MCF 10A (cell line): ENCODE measurements around the gene DPH3. TPM values are rescaled to one million over a fixed set of nuclear protein-coding genes. Genes with fewer than 3 reads are reported as not detected.

Experiments used
- BruUV-seq: library from RNA; stranded (reverse); fragments of 400-500 nt; replicated peaks from 2 replicates; lab custom pipeline; 2021; lab: Mats Ljungman, UMichigan
- CTCF ChIA-PET: fragments of 300-600 bp; sonication (Branson Sonifier 250); formaldehyde crosslinking; extraction: SDS; loops from one replicate; lab custom pipeline; 2021; ENCODE audit warnings: antibody characterized with exemption, inconsistent platforms; lab: Yijun Ruan, JAX
- POLR2A ChIA-PET: fragments of 300-600, 350-650 bp; sonication (Branson Sonifier 250); formaldehyde crosslinking; extraction: SDS; loops from one replicate; lab custom pipeline; 2020; ENCODE audit warnings: antibody characterized with exemption, inconsistent platforms; lab: Yijun Ruan, JAX
- DNase-seq: peaks from one replicate; pipeline ENCODE4 v3.0.0-alpha.2; 2018; ENCODE audit not compliant: unreplicated experiment
- H3K27ac Mint-ChIP-seq: one replicate; pipeline ENCODE4 v1.8.0; 2022; ENCODE audit warnings: mild to moderate bottlenecking, low read depth, mixed read lengths; ENCODE audit not compliant: unreplicated experiment
- H3K27me3 Mint-ChIP-seq: one replicate; pipeline ENCODE4 v1.8.0; 2022; ENCODE audit warnings: mixed read lengths; ENCODE audit not compliant: insufficient read depth, unreplicated experiment
- H3K36me3 Mint-ChIP-seq: one replicate; pipeline ENCODE4 v1.8.0; 2022; ENCODE audit warnings: mild to moderate bottlenecking, moderate library complexity, mixed read lengths; ENCODE audit not compliant: insufficient read depth, unreplicated experiment
- H3K4me1 Mint-ChIP-seq: one replicate; pipeline ENCODE4 v1.8.0; 2022; ENCODE audit warnings: mixed read lengths; ENCODE audit not compliant: insufficient read depth, unreplicated experiment
- H3K4me3 Mint-ChIP-seq: one replicate; pipeline ENCODE4 v1.8.0; 2022; ENCODE audit warnings: mild to moderate bottlenecking, moderate library complexity, mixed read lengths; ENCODE audit not compliant: unreplicated experiment
- H3K9me3 Mint-ChIP-seq: one replicate; pipeline ENCODE4 v1.8.0; 2022; ENCODE audit warnings: mixed read lengths; ENCODE audit not compliant: unreplicated experiment
- CTCF ChIP-seq: fragments of 200-600 bp; IDR thresholded peaks from one replicate; pipeline ENCODE4 v1.8.0; 2022; ENCODE audit warnings: antibody characterized with exemption, mild to moderate bottlenecking; ENCODE audit not compliant: unreplicated experiment
- intact Hi-C: fragments of 100-400 bp; cut with micrococcal nuclease; formaldehyde crosslinking; loops from 2 replicates; pipeline ENCODE4 v1.14.1; 2022
- total RNA-seq: library from RNA; stranded (reverse); gene quantifications from 2 replicates; pipeline ENCODE4 v1.2.3, GENCODE V29; 2022

Gene DPH3
- total RNA-seq, 1 experiment from 2014 or later: 30.5 TPM

- Mint-ChIP-seq H3K27me3 (no peaks in the 10 kb centered on the region), H3K4me3 (no peak overlapping the region), H3K27ac (no peak overlapping the region), H3K9me3 (no peaks in the 10 kb centered on the region), H3K36me3 (peaks cover 43% of the 10 kb centered on the region), H3K4me1 (no peaks in the 10 kb centered on the region)
- no TSS peak for BruUV-seq
- ChIA-PET POLR2A (no interaction called here), CTCF (interaction anchor here (0.6 to 2.3 kb wide), 4 partner anchors 10 to 269 kb away, joined by 3 to 13 read pairs (median 4); no protein-coding TSS in a partner anchor)
- DNase-seq: no peak
- intact Hi-C loops: no loop called here
- TF ChIP-seq CTCF: no peak
Measured at GRCh38 chr3:16280671-16281070, 15.9 kb upstream of the DPH3 start.

- POLR2A ChIA-PET: no interaction called here
- TF ChIP-seq CTCF: no peak
- no peak overlapping the region for H3K4me3 Mint-ChIP-seq
- H3K4me1 Mint-ChIP-seq: no peaks in the 10 kb centered on the region
- intact Hi-C loops: no loop called here
- peaks cover 57% of the 10 kb centered on the region for H3K36me3 Mint-ChIP-seq
- no TSS peak for BruUV-seq
- DNase-seq: no peak
- H3K9me3 Mint-ChIP-seq: no peaks in the 10 kb centered on the region
- H3K27me3 Mint-ChIP-seq: no peaks in the 10 kb centered on the region
- CTCF ChIA-PET: interaction anchor here (0.8 to 3.1 kb wide), 3 partner anchors 10 to 272 kb away, joined by 3 to 13 read pairs (median 3); no protein-coding TSS in a partner anchor
- H3K27ac Mint-ChIP-seq: no peak overlapping the region
Measured at GRCh38 chr3:16279010-16279801, 14.5 kb upstream of the DPH3 start.

GRCh38 chr3:16277471-16277870 is 12.7 kb upstream of the DPH3 start:
- TF ChIP-seq CTCF: no peak
- no TSS peak for BruUV-seq
- Mint-ChIP-seq H3K36me3 (peaks cover 57% of the 10 kb centered on the region), H3K4me1 (no peaks in the 10 kb centered on the region), H3K4me3 (no peak overlapping the region), H3K27ac (no peak overlapping the region), H3K9me3 (no peaks in the 10 kb centered on the region), H3K27me3 (no peaks in the 10 kb centered on the region)
- no peak for DNase-seq
- POLR2A ChIA-PET: interaction anchor here (1.4 kb wide), 1 partner anchor 249 kb away, joined by 3 read pairs; no protein-coding TSS in a partner anchor
- CTCF ChIA-PET: interaction anchor here (0.6 to 3.1 kb wide), 3 partner anchors 9 to 273 kb away, joined by 4 to 13 read pairs (median 4); no protein-coding TSS in a partner anchor
- intact Hi-C loops: no loop called here

- no peak for TF ChIP-seq CTCF
- H3K4me1 Mint-ChIP-seq: no peaks in the 10 kb centered on the region
- BruUV-seq: no TSS peak
- intact Hi-C loops: no loop called here
- no peaks in the 10 kb centered on the region for H3K27me3 Mint-ChIP-seq
- DNase-seq: no peak
- CTCF ChIA-PET: interaction anchor here (0.6 to 1.7 kb wide), 3 partner anchors 16 to 752 kb away, joined by 3 to 7 read pairs (median 3); no protein-coding TSS in a partner anchor
- POLR2A ChIA-PET: interaction anchor here (1.1 kb wide), 1 partner anchor 269 kb away, joined by 3 read pairs; no protein-coding TSS in a partner anchor
- no peaks in the 10 kb centered on the region for H3K9me3 Mint-ChIP-seq
- H3K36me3 Mint-ChIP-seq: peaks cover 71% of the 10 kb centered on the region
- no peak overlapping the region for H3K4me3 Mint-ChIP-seq
- no peak overlapping the region for H3K27ac Mint-ChIP-seq
Measured at GRCh38 chr3:16273867-16274266, 9.1 kb upstream of the DPH3 start.
